GM12878 (cell line): ENCODE data around the gene PPP1R2C.

ENCODE experiments used
- CTCF ChIP-seq, 3 experiments: IDR thresholded peaks in 2 of 3; conservative IDR thresholded peaks in 1 of 3; 2 replicates each; pipeline ENCODE4 v1.5.1; 2011; ENCODE audit warnings: low read depth in 3 of 3, low read length in 3 of 3, mild to moderate bottlenecking in 3 of 3, control low read depth in 2 of 3, moderate library complexity in 2 of 3, inconsistent platforms in 1 of 3, mixed read lengths in 1 of 3; ENCODE audit not compliant: control insufficient read depth in 2 of 3, insufficient read depth in 1 of 3; ENCODE audit errors: extremely low read depth in 1 of 3
- GABPA ChIP-seq: IDR thresholded peaks from 2 replicates; pipeline ENCODE4 v1.6.1; 2014; ENCODE audit warnings: antibody characterized with exemption, low read depth, mild to moderate bottlenecking, inconsistent platforms
- NBN ChIP-seq: fragments of 450-650 bp; IDR thresholded peaks from 2 replicates; pipeline ENCODE4 v1.6.1; 2016
- NR2C1 ChIP-seq: fragments of 450-650 bp; IDR thresholded peaks from 2 replicates; pipeline ENCODE4 v1.6.1; 2017; ENCODE audit warnings: antibody characterized with exemption, mild to moderate bottlenecking, moderate library complexity
- POLR2AphosphoS5 ChIP-seq: IDR thresholded peaks from 2 replicates; pipeline ENCODE4 v1.6.1; 2011; ENCODE audit warnings: mild to moderate bottlenecking, low read length, inconsistent platforms
- RFX5 ChIP-seq: IDR thresholded peaks from 2 replicates; pipeline ENCODE4 v1.6.1; 2011; ENCODE audit warnings: low read depth, low read length, improper control_type of control experiment

- TF ChIP-seq CTCF (IDR thresholded peaks at IDR 0.05 in 2 of 3, conservative IDR thresholded peaks at IDR 0.05 in 1 of 3; ENCODE audit: control insufficient read depth in 2 of 3, extremely low read depth in 1 of 3, insufficient read depth in 1 of 3, low read depth in 3 of 3, low read length in 3 of 3) (no peak), POLR2AphosphoS5 (no peak), NBN (no peak), RFX5 (no peak), NR2C1 (no peak), GABPA (no peak)
These were observed 38.2 kb downstream of the PPP1R2C start for GRCh38 chrX:42739741-42740140.
